H1 (cell line): ENCODE measurements around the gene KCNC4. TPM values are rescaled to one million over a fixed set of nuclear protein-coding genes. Genes with fewer than 3 reads are reported as not detected.

Experiments used
- CTCF ChIA-PET: fragments of 300-600 bp; sonication (Branson Sonifier 250); formaldehyde crosslinking; loops from one replicate; lab custom pipeline; 2021; ENCODE audit not compliant: partially characterized antibody; lab: Charles Lee
- POLR2A ChIA-PET: fragments of 300-600 bp; sonication (Branson Sonifier 250); formaldehyde crosslinking; loops from one replicate; lab custom pipeline; 2021; ENCODE audit warnings: inconsistent platforms; ENCODE audit not compliant: partially characterized antibody; lab: Charles Lee
- DNase-seq, 2 experiments: peaks; one replicate each; pipeline versions ENCODE4 v3.0.0 to v3.0.0-alpha.2; 2010 to 2022; ENCODE audit warnings: low spot score in 2 of 2, low read depth in 1 of 2, mixed read lengths in 1 of 2
- FAIRE-seq: peaks from 2 replicates; lab custom pipeline; 2011; peaks lifted over from hg19 to GRCh38; lab: Jason Lieb, UNC
- H2AFZ ChIP-seq: 2 replicates; pipeline ENCODE4 v1.8.1; 2012; ENCODE audit warnings: low read length, inconsistent platforms
- H2AK5ac ChIP-seq: 2 replicates; pipeline ENCODE4 v1.6.1; 2013; ENCODE audit warnings: low read depth, low read length
- H2BK120ac ChIP-seq: replicated peaks from 2 replicates; pipeline ENCODE3; 2013; ENCODE audit warnings: low read depth, low read length, inconsistent platforms
- H2BK12ac ChIP-seq: 2 replicates; pipeline ENCODE4 v1.6.1; 2013; ENCODE audit warnings: low read depth, low read length
- H2BK15ac ChIP-seq: 2 replicates; pipeline ENCODE4 v1.6.1; 2013; ENCODE audit warnings: low read length
- H2BK20ac ChIP-seq: 2 replicates; pipeline ENCODE4 v1.6.1; 2013; ENCODE audit warnings: low read length
- H2BK5ac ChIP-seq: 2 replicates; pipeline ENCODE4 v1.6.1; 2013; ENCODE audit warnings: low read depth, low read length
- H3K14ac ChIP-seq: 2 replicates; pipeline ENCODE4 v1.6.1; 2013; ENCODE audit warnings: inconsistent platforms; ENCODE audit not compliant: insufficient read length
- H3K18ac ChIP-seq: 2 replicates; pipeline ENCODE4 v1.6.1; 2013; ENCODE audit warnings: low read length; ENCODE audit errors: extremely low read depth
- H3K23ac ChIP-seq: 2 replicates; pipeline ENCODE4 v1.6.1; 2013; ENCODE audit warnings: inconsistent platforms; ENCODE audit not compliant: insufficient read length
- H3K23me2 ChIP-seq: 2 replicates; pipeline ENCODE4 v1.6.1; 2013; ENCODE audit warnings: low read depth, low read length
- H3K27ac ChIP-seq: 2 replicates; pipeline ENCODE4 v1.6.1; 2011; ENCODE audit warnings: low read depth, low read length, inconsistent platforms
- H3K27me3 ChIP-seq, 4 experiments: replicated peaks in 1 of 4; 1 replicate in 1 of 4; 2 replicates in 3 of 4; pipeline versions ENCODE4 v1.6.1 to v1.8.1; 2011 to 2013; ENCODE audit warnings: low read length in 3 of 4, mild to moderate bottlenecking in 3 of 4, inconsistent platforms in 2 of 4, mixed read lengths in 2 of 4, moderate library complexity in 1 of 4; ENCODE audit not compliant: control insufficient read depth in 3 of 4, insufficient read depth in 3 of 4; ENCODE audit errors: extremely low read depth in 1 of 4
- H3K36me3 ChIP-seq, 4 experiments: 2 replicates each; pipeline versions ENCODE4 v1.6.1 to v1.8.1; 2011 to 2013; ENCODE audit warnings: mild to moderate bottlenecking in 4 of 4, low read length in 3 of 4, moderate library complexity in 2 of 4, control low read depth in 1 of 4, inconsistent platforms in 1 of 4; ENCODE audit not compliant: insufficient read depth in 4 of 4, control insufficient read depth in 2 of 4
- H3K4ac ChIP-seq: replicated peaks from 2 replicates; pipeline ENCODE3; 2013; ENCODE audit warnings: low read length, low read depth, mixed read lengths, inconsistent platforms; ENCODE audit not compliant: insufficient read length
- H3K4me1 ChIP-seq, 4 experiments: replicated peaks in 1 of 4; 1 replicate in 1 of 4; 2 replicates in 3 of 4; pipeline versions ENCODE4 v1.6.1 to v1.8.1; 2011 to 2013; ENCODE audit warnings: low read length in 3 of 4, inconsistent platforms in 2 of 4, mixed read lengths in 1 of 4; ENCODE audit not compliant: insufficient read depth in 4 of 4, control insufficient read depth in 3 of 4
- H3K4me2 ChIP-seq, 2 experiments: 2 replicates each; pipeline versions ENCODE4 v1.6.1 to v1.8.1; 2011 to 2013; ENCODE audit warnings: low read depth in 2 of 2, low read length in 2 of 2, control low read depth in 1 of 2, inconsistent platforms in 1 of 2, mild to moderate bottlenecking in 1 of 2; ENCODE audit not compliant: insufficient read depth in 1 of 2
- H3K4me3 ChIP-seq, 4 experiments: fragments of 200-600, 300-600 bp in 1 of 4; sonication (generic), shearing (Covaris generic), sonication (Bioruptor Twin) in 1 of 4; 2 replicates each; pipeline versions ENCODE4 v1.5.1 to v1.8.1; 2011 to 2016; ENCODE audit warnings: low read length in 4 of 4, low read depth in 3 of 4, control low read depth in 2 of 4, inconsistent platforms in 2 of 4, mild to moderate bottlenecking in 2 of 4, mixed read lengths in 1 of 4, moderate library complexity in 1 of 4; ENCODE audit not compliant: insufficient read depth in 2 of 4; ENCODE audit errors: extremely low read depth in 1 of 4
- H3K56ac ChIP-seq: replicated peaks from 2 replicates; pipeline ENCODE3; 2013; ENCODE audit warnings: low read depth, mild to moderate bottlenecking, mixed read lengths, low read length, inconsistent platforms; ENCODE audit not compliant: insufficient read length
- H3K79me1 ChIP-seq: 2 replicates; pipeline ENCODE4 v1.6.1; 2013; ENCODE audit warnings: low read depth, low read length, control low read depth
- H3K79me2 ChIP-seq, 2 experiments: 2 replicates each; pipeline versions ENCODE4 v1.6.1 to v1.8.1; 2012 to 2013; ENCODE audit warnings: low read length in 2 of 2, mild to moderate bottlenecking in 2 of 2, inconsistent platforms in 1 of 2; ENCODE audit not compliant: insufficient read depth in 2 of 2, control insufficient read depth in 1 of 2
- H3K9ac ChIP-seq, 4 experiments: replicated peaks in 1 of 4; 1 replicate in 1 of 4; 2 replicates in 3 of 4; pipeline versions ENCODE4 v1.6.1 to v1.8.1; 2011 to 2013; ENCODE audit warnings: low read depth in 3 of 4, low read length in 3 of 4, control low read depth in 2 of 4, mild to moderate bottlenecking in 2 of 4, moderate library complexity in 2 of 4, inconsistent platforms in 1 of 4; ENCODE audit errors: extremely low read depth in 1 of 4
- H3K9me3 ChIP-seq, 2 experiments: 2 replicates each; pipeline versions ENCODE4 v1.6.1 to v1.8.1; 2012 to 2013; ENCODE audit warnings: mild to moderate bottlenecking in 2 of 2, moderate library complexity in 2 of 2, control low read depth in 1 of 2, inconsistent platforms in 1 of 2, low read depth in 1 of 2, low read length in 1 of 2, mixed read lengths in 1 of 2; ENCODE audit not compliant: insufficient read depth in 2 of 2
- H4K20me1 ChIP-seq, 2 experiments: replicated peaks in 1 of 2; 2 replicates each; pipeline versions ENCODE3 to v1.8.1; 2011 to 2013; ENCODE audit warnings: inconsistent platforms in 2 of 2, low read length in 2 of 2, mild to moderate bottlenecking in 1 of 2; ENCODE audit not compliant: insufficient read depth in 2 of 2, control insufficient read depth in 1 of 2
- H4K5ac ChIP-seq: 2 replicates; pipeline ENCODE4 v1.6.1; 2013; ENCODE audit warnings: low read length, low read depth, mixed read lengths, inconsistent platforms; ENCODE audit not compliant: insufficient read length
- H4K8ac ChIP-seq: 2 replicates; pipeline ENCODE4 v1.8.0; 2013; ENCODE audit warnings: mild to moderate bottlenecking, moderate library complexity, low read length, inconsistent platforms; ENCODE audit not compliant: insufficient read depth; ENCODE audit errors: extremely low read depth
- H4K91ac ChIP-seq: replicated peaks from 2 replicates; pipeline ENCODE3; 2013; ENCODE audit warnings: low read length, mixed read lengths, inconsistent platforms; ENCODE audit not compliant: insufficient read length
- EP300 ChIP-seq, 2 experiments: IDR thresholded peaks; 1 replicate in 1 of 2; 2 replicates in 1 of 2; pipeline ENCODE4 v1.6.1; 2011 to 2012; ENCODE audit warnings: low read depth in 2 of 2, low read length in 2 of 2, mild to moderate bottlenecking in 2 of 2, borderline replicate concordance in 1 of 2, inconsistent platforms in 1 of 2, moderate library complexity in 1 of 2
- EZH2 ChIP-seq: fragments of 200-600 bp; sonication (generic); IDR thresholded peaks from 2 replicates; pipeline ENCODE4 v1.7.1; 2012; ENCODE audit warnings: low read depth, mild to moderate bottlenecking, moderate library complexity, low read length, inconsistent platforms; ENCODE audit not compliant: severe bottlenecking
- GABPA ChIP-seq: IDR thresholded peaks from 2 replicates; pipeline ENCODE4 v1.6.1; 2011; ENCODE audit warnings: mild to moderate bottlenecking, low read length, moderate library complexity, borderline replicate concordance; ENCODE audit not compliant: insufficient read depth
- HDAC2 ChIP-seq, 2 experiments: fragments of 300-600 bp in 1 of 2; sonication (generic) in 1 of 2; IDR thresholded peaks; 2 replicates each; pipeline ENCODE4 v1.6.1; 2011 to 2012; ENCODE audit warnings: low read depth in 2 of 2, low read length in 2 of 2, mild to moderate bottlenecking in 2 of 2, moderate library complexity in 2 of 2, borderline replicate concordance in 1 of 2, inconsistent platforms in 1 of 2
- JUND ChIP-seq: IDR thresholded peaks from 2 replicates; pipeline ENCODE4 v1.6.1; 2011; ENCODE audit warnings: mild to moderate bottlenecking, improper control_type of control experiment, low read length
- KDM4A ChIP-seq: IDR thresholded peaks from one replicate; pipeline ENCODE4 v1.7.1; 2012; ENCODE audit warnings: low read depth, mild to moderate bottlenecking, moderate library complexity, low read length, inconsistent platforms; ENCODE audit not compliant: severe bottlenecking
- MAFK ChIP-seq: IDR thresholded peaks from 2 replicates; pipeline ENCODE4 v1.6.1; 2012; ENCODE audit warnings: low read depth, mild to moderate bottlenecking, improper control_type of control experiment, low read length
- RFX5 ChIP-seq: IDR thresholded peaks from 2 replicates; pipeline ENCODE4 v1.6.1; 2011; ENCODE audit warnings: low read depth, low read length, improper control_type of control experiment, borderline replicate concordance
- SP1 ChIP-seq: IDR thresholded peaks from 2 replicates; pipeline ENCODE4 v1.6.1; 2011; ENCODE audit warnings: low read depth, low read length
- SRF ChIP-seq: IDR thresholded peaks from 2 replicates; pipeline ENCODE4 v1.6.1; 2011; ENCODE audit warnings: mild to moderate bottlenecking, low read depth, low read length, moderate library complexity
- TAF1 ChIP-seq: IDR thresholded peaks from 2 replicates; pipeline ENCODE4 v1.6.1; 2011; ENCODE audit warnings: mild to moderate bottlenecking, low read depth, low read length
- YY1 ChIP-seq: IDR thresholded peaks from 2 replicates; pipeline ENCODE4 v1.6.1; 2011; ENCODE audit warnings: low read depth, mild to moderate bottlenecking, low read length
- WGBS, 2 experiments: shearing (Covaris generic) in 1 of 2; methylation state at CpG; one replicate each; pipeline versions ENCODE4 v1.1.6 to v1.1.7; 2013 to 2015; ENCODE audit warnings: low lambda C conversion rate in 2 of 2, mixed read lengths in 2 of 2, inconsistent platforms in 1 of 2, low coverage in 1 of 2, missing lambda C conversion rate in 1 of 2; ENCODE audit not compliant: insufficient replicate concordance in 2 of 2, insufficient coverage in 1 of 2, insufficient read length in 1 of 2; ENCODE audit errors: extremely low coverage in 1 of 2, missing lambda C conversion rate in 1 of 2; 5-methylcytosine and 5-hydroxymethylcytosine counted together
- polyA plus RNA-seq, 7 experiments: library from polyadenylated mRNA; depleted of rRNA in 3 of 7; stranded (reverse) in 5 of 7; unstranded in 2 of 7; fragments of >200 nt in 5 of 7; fragments of 200-250 nt in 2 of 7; gene quantifications; 1 replicate in 5 of 7; 2 replicates in 1 of 7; 4 replicates in 1 of 7; pipeline versions ENCODE4 v1.2.1 to v1.2.3, GENCODE V29; 2011 to 2013; ENCODE audit warnings: missing spikeins in 2 of 7, mixed read lengths in 2 of 7
- total RNA-seq: library from RNA; stranded (reverse); fragmentation: NEBNext Ultra II Directional; extraction: Animal tissue kit (Norgen Biotek cat#: 25700); gene quantifications from 2 replicates; pipeline ENCODE4 v1.2.1, GENCODE V29; 2021
- TF ChIP-seq, protein P1 (sequence below): IDR thresholded peaks from 2 replicates; pipeline ENCODE4 v1.6.1; 2011; ENCODE audit warnings: low read length, improper control_type of control experiment

KCNC4 gene
- total and polyA plus RNA-seq, 2 of the 8 experiments (the other 6 are each of a cell fraction or from before 2014, with no cell fraction given), result 8.1 to 11.2 TPM

DNA sequence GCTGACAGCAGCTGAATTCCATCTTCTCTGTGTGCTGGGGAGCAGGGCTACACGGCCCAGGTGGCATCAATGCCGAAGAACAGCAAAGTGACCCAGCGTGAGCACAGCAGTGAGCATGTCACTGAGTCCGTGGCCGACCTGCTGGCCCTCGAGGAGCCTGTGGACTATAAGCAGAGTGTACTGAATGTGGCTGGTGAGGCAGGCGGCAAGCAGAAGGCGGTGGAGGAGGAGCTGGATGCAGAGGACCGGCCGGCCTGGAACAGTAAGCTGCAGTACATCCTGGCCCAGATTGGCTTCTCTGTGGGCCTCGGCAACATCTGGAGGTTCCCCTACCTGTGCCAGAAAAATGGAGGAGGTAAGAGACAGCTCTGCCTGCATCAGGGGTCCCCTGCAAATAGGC is 43.3 kb upstream of the KCNC4 start:
- Histone ChIP-seq H2BK15ac (no peak overlapping the region), H3K9ac (no peak overlapping the region), H3K9me3 (no peaks in the 10 kb centered on the region), H2AFZ (no peak overlapping the region), H4K91ac (no peak overlapping the region), H3K4ac (no peak overlapping the region), H4K20me1 (no peaks in the 10 kb centered on the region), H4K8ac (no peak overlapping the region), H4K5ac (no peak overlapping the region), H3K23me2 (no peaks in the 10 kb centered on the region), H3K27ac (no peak overlapping the region), H3K4me3 (no peak overlapping the region), H3K4me1 (no peaks in the 10 kb centered on the region; a peak in 1 of 7 replicates), H3K4me2 (no peak overlapping the region), H3K79me1 (no peaks in the 10 kb centered on the region), H3K23ac (no peak overlapping the region), H2BK5ac (no peak overlapping the region), H3K56ac (no peak overlapping the region), H2BK120ac (no peak overlapping the region), H3K79me2 (no peaks in the 10 kb centered on the region), H2BK12ac (no peak overlapping the region), H2BK20ac (no peak overlapping the region), H2AK5ac (no peak overlapping the region), H3K18ac (no peak overlapping the region), H3K14ac (no peak overlapping the region), H3K27me3 (no peaks in the 10 kb centered on the region), H3K36me3 (no peaks in the 10 kb centered on the region)
- 91% methylated on average over 11 of the region's 11 CpGs; no CpG with 5 or more reads in 1 of the 2 experiments for WGBS, 2 experiments
- ChIA-PET CTCF (interaction anchor here (0.5 to 3.1 kb wide), 10 partner anchors 9 to 77 kb away, joined by 3 to 14 read pairs (median 5); no protein-coding TSS in a partner anchor), POLR2A (interaction anchor here (1.2 kb wide), 1 partner anchor 34 kb away, joined by 3 read pairs; no protein-coding TSS in a partner anchor)
- FAIRE-seq (no peak), DNase-seq (no peak)
- TF ChIP-seq KDM4A (no peak), EZH2 (no peak), SP1 (no peak), RFX5 (no peak), EP300 (IDR thresholded peaks at IDR 0.05; ENCODE audit: borderline replicate concordance in 1 of 2, low read depth in 2 of 2, low read length in 2 of 2) (no peak), YY1 (no peak), SRF (no peak), HDAC2 (IDR thresholded peaks at IDR 0.05; ENCODE audit: borderline replicate concordance in 1 of 2, low read depth in 2 of 2, low read length in 2 of 2) (no peak), GABPA (no peak), TAF1 (no peak), MAFK (no peak), JUND (no peak)
- TF ChIP-seq, protein P1, sequence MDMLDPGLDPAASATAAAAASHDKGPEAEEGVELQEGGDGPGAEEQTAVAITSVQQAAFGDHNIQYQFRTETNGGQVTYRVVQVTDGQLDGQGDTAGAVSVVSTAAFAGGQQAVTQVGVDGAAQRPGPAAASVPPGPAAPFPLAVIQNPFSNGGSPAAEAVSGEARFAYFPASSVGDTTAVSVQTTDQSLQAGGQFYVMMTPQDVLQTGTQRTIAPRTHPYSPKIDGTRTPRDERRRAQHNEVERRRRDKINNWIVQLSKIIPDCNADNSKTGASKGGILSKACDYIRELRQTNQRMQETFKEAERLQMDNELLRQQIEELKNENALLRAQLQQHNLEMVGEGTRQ, result no peak
